GM18520 (cell line): ENCODE data around the gene MYO3B.

Experiments
- ATAC-seq: cut with Tn5 transposase; IDR thresholded peaks from one replicate; pipeline ENCODE4 v1.9.1; 2021; ENCODE audit not compliant: unreplicated experiment

Gene MYO3B

DNA sequence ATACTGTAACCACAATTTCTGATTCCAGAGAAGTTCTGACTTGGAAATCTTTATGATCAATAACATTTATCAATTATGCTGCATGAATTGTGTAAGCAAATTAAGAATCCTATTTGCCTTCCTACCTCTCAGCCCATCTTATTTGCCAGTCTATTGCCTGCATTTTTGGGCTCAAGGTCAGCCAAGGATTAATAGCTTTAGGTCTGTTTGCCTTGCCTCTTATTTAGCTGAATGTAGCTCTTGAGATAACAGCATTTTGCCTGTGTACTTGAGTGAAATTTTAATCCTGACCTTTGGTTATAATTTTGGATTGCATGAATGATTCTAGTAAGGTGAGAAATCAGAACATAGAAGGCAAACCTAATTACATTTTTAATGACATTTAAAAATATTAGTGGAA lies 51.2 kb downstream of the MYO3B start:
- no peak for ATAC-seq

DNA sequence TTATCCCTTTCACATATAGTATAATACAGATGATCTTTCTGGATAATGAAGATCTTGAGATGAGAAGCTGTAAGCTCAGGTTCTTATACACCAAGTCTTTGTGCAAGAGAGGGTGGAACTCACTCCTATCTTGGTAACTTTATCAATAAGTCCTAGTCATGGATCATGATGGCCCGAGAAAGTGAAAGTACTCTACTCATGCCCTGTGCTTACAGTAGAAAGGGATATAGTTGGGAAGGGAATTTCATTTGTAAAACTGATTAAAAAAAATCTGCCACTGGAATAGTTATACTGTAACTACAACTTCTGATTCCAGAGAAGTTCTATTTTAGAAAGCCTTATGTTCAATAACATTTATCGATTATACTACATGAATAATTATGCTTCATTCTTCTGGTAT lies 51.8 kb downstream of the MYO3B start:
- ATAC-seq = no peak

DNA sequence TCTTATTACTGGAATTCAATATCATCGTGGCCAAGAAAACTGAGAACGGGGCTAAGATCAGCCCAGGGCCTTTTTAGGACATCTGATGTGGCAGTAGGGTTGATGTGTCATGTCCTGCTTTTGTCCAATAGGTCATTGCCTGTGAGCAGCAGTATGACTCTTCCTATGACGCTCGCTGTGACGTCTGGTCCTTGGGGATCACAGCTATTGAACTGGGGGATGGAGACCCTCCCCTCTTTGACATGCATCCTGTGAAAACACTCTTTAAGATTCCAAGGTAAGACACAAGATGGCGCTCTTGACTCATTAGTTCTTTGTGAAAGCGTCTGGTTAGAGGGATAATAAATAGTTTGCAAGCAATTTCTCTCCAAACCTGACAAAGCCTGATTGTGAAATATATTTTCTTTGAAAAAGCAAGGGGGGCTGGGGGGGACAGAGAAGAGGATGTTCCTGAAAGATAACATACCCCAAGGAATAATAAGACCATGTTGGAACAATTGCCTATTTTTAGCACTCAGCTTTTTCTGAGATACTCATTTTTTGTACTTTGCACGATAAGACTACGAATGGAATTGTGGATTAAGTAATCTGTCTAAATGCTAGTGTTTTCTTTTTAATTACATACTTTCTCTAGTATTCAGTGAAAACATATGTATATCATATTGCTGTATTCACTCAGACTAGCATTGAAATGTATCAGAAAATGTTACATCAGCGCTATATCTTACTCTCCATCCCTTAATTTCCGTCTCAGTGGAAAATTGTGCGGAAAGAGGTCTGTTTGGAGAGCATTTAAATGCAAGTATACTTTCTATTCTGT lies 58.1 kb downstream of the MYO3B start:
- no peak for ATAC-seq

DNA sequence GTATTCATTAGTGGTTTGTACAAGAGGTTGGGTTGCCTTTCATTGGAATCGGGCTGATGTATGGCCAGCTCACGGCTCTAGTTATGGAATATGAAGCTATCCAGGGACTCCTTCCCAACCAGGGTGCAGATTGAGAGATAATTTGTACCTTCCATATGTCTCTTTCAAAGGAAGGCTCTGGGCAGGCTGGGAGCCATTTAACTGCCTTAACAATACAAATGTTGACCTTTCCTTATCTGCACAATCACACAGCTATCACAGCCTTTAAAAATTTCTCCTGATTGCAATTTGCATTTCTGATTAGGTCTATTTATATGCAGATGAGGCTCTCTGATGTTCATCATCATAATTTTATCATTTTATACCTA lies 58.7 kb downstream of the MYO3B start:
- no peak for ATAC-seq

DNA sequence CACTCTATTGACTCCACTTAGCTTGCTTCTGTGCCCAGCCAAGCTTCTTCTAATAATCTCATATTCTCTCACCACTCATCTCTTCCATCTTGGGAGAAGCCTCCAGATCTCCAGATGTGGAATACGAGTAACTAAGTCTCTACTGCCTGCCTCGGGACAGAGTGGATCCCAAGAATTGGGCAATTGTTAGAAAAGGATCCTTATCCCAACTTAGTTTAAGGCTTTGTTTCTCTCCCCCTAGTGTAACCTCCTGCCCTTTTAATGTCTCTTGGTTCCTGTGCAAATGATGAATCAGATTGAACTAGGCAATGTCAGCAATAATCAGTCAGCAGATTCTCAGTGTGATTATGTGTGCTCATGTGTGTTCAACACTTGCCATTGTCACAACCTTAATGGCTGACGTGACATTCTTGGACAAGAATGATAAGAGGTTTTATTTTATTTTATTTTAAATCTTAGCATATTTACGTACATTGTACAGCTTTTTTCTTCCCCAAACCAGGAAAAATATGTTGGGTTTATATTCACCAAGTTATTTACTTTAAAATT lies 59.7 kb downstream of the MYO3B start:
- no peak for ATAC-seq

DNA sequence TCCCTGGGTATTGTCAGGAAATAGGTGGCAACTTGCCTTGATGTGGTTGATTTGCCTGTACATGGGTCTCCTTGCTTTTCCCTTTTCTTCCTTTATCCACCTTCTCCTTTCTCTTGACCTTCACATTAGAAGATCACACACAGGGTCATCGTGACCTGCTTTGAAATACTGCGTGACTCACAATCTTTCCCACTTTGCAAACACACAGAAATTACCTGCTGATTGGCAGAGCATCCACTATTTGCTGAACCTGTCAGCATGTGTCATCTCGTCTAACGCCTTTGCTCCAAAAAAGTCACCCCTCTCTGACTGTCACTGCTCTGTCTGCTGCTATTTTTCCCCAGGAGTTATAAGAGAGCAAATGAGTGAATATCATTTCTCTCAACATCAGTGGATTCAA lies 60.8 kb downstream of the MYO3B start:
- no peak for ATAC-seq

DNA sequence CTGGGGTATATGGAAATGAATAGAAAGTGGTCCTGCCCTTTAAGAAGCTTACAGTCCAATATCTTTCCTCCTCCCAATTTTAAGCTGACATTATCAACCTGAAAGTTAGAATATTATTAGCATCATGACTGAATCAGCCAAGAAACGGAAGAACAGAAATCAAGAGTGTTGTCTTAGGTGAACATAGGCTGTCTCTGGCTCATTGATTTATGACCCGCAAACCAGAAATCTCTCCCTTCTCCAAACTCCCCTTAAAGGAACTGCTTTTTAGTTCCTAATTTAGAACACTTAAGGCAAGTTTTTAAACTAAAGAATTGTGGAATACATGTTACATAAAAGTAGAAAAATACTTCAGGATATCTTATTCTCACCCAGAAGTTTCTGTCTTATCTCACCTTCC lies 62.7 kb downstream of the MYO3B start:
- ATAC-seq = no peak

DNA sequence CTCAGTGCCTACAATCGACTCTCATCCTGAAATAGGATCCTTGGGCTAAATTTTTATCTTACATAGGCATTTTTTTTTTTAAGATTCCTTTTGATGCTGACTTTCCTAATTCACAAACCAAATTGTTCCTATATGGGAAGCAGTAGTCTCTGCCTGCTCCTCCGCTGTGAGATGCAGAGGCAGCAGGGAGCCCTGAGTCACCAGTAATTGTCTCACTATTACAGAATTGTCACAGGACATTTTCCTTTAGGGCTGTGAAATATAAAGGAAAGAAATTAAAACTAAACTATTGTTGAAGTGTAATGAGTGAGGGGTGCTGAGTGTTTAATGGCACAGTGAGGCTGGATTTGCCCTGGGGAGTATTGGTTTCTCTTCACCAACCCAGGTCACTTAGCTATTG lies 63.8 kb downstream of the MYO3B start:
- no peak for ATAC-seq

DNA sequence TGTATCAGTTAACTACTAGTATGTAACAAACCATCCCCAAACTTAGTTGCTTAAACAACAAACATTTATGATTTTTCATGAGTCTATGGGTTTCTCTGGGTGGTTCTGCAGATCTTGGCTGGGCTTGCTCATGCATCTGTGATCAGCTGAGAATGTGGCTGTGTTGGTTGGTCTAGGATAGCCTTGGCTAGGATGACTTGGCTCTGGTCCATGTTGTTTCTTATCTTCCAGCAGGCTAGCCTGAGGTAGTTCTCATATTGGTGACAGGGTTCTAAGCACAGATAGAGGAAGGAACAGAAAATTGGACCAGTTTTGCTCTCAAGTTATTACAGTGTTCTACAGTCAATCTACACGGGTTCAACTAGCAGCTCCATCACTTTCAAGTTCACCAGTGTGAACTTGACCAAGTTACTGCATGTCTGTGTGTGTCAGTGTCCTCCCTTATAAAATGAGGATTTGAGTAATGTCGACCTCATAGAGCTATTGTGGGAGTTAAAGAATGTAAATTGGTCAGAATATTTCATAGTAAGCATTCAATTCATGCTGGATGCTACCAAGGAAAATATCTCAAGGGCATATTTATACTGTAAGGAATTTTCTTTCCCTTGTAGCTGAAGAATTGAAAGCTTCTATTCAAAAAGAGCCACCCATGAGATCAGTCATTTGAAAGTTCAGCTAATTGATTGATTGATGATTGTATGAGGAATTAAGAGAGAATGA lies 65.3 kb downstream of the MYO3B start:
- ATAC-seq = no peak

DNA sequence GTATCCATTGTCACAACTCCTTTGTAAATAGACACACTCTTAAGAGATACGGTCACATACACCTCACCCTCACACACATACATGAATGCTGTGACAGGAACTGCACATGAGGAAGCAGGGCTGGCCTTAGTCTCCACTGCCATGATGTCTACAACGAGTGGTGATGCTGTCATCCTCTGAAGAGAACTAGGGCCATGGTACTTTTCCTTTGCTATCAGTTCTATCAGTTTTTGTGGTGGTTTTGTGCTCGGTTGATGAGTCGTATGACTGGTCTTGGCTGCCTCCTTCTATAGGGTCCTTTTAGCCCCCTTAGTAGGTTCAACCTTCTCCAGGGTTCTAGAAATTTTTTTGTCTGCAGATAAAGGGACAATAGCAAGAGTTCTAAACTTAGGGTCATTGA lies 66.0 kb downstream of the MYO3B start:
- no peak for ATAC-seq

DNA sequence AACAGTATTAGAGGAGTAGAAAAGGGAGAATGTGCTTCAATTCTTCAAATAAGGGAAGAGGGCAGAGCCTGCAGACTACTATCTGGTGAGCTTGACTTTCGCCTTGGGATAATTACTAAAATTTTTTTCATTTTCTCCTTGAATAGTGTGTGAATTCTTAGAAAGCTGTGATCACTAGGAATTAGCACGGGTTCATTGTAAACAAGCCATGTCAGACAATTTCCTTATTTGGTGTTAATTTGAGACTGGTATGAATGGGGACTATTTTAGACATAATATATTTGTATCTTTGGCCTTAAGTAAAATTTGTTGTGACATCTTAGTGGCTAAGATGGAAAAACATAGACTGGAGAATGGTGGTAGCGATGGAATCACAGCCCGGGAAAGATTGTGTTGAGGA lies 66.6 kb downstream of the MYO3B start:
- ATAC-seq = no peak

DNA sequence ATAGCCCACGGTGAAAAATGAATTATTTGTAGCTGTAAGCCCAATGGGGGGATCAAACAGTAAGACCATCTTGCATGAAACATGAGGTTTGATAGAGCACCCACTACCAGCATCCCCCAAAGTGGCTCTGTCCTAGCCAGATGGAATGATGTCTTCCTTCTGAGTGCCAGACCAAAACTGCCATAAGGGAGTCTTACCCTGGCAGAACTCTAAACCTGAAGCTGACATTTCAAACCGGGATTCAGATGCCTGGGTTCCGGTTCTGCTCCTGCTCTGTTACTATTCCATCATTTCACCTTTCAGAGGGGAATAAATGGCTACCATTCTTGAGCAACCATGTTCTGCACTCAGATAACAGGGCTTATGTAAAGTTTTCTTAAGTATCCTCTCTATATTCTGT lies 67.4 kb downstream of the MYO3B start:
- ATAC-seq = no peak

DNA sequence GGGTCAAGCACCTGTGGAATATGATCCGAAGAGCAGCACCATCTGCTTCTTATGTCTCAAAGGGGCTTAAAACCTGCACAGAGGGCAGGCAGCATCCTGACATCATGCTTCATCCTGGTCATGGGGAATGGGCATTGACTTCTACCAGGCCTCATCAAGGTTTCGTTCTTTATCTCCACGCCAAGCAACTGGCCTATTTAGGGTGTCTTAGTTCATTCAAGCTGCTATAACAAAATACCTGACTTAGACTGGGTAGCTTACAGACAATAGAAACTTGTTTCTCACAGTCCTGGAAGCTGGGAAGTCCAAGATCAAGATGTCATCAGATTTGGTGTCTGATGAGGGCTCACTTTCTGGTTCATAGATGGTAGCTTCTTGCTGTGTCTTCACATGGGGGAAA lies 69.4 kb downstream of the MYO3B start:
- no peak for ATAC-seq

DNA sequence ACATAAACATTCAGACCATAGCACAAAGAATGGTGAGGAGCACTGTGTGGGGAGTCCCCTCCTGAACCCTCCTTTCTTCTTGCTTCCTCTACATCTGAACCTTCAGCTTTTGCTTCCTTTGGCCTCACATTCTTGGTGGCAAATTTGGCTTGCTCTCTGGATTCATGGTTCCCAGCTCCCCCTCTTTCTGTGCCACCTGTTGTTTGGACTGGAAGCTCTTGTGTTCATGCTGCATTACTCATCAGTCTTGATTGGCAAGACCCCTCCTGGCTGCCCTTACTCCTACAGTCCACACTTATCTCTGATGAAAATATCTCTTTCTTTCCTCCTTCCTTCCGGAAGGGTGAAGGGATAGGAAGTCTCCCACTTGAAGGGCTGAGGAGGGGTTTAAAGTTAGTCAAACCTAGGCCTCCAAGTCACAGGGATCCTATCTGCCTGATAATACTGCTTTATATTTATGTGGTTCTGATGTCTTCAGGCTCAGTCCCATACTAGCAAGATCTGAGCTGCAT lies 70.0 kb downstream of the MYO3B start:
- ATAC-seq = no peak

DNA sequence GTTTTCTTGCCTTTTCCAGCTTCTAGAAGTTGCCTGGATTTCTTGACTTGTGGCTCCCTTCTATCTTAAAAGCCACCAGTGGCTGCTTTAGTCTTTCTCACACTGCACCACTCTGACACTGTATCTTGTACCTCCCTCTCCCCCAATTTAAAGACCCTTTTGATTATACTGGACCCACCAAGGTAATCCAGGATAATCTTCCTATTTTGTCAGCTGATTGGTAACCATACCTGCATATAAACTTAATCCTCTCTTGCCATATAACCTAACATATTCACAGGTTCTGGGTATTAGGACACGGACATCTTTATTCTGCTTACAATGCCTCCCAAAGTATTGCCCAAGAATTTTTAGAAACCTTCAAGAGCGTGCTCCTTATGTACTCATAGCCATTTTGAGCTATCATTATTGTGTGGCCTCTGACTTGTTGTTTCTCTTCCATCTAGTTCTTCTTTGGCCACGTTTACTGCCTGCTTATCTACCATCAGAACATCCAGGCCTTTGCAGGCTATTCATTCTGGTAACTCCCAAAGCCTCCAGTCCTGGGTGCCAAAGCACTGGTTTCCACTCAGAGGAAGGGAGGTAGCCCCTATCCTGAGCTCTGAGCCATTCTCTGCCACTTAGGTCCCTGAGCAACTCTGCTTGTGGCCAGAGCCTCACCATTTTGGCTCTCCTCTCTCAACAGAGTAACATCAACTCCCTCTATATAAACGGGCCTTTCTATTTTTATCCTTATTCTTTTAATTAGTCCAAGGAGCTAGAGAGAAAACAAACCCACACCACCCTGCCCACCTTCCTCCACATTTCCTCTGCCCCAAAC lies 70.8 kb downstream of the MYO3B start:
- ATAC-seq = no peak

DNA sequence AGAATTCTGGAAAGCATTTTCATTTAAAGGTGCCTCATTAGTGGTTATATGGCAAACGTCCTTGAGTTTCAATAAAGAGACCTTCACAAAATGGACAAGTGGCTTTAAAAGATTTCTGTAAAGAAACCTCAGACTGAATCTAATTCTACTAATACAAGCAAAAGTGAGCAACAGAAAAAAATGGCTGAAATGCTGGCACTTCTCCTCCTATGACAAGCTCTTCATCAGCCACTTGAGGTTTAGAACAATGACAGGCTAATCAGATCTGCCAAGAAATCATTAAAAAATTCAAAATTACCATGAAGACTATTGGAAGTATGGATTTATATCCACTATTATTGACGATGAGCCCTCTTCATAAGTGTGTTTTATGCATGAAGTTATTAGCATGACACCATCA lies 71.8 kb downstream of the MYO3B start:
- ATAC-seq = no peak

DNA sequence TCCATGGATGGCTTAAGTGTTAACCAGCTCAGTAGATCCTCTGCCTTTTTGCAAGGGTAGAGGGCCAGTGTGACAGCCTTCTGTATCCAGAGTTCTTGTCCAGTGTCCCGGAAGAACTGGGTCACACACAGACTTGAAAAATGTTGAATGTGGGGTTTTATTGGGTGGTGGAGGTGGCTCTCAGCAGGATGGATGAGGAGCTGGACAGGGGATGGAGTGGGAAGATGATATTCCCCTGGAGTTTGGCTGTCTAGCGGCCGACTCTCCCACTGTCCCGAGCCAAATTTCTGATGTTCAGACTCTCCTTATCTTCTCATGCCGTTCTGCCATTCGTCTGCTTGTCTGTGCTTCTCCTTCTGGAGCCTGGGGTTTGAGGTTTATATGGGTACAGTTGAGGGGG lies 72.6 kb downstream of the MYO3B start:
- no peak for ATAC-seq

DNA sequence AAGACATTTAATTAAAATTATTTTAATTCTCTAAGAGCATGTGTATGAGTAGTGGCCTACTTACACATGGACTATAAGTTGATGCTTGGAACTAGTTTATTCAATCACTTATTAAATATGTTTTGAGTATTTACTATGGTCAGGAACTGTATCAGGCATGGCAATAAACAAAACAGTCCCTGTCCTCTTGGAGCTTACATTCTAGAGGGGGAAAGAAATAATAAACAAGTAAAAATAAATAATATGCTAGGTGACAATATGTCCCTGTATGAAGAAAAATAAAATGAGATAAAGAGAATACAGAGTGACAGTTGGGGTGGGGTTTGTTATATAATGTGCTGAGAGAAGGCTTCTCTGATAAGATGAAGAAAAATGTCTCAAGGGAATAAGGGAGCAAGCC lies 74.5 kb downstream of the MYO3B start:
- no peak for ATAC-seq

DNA sequence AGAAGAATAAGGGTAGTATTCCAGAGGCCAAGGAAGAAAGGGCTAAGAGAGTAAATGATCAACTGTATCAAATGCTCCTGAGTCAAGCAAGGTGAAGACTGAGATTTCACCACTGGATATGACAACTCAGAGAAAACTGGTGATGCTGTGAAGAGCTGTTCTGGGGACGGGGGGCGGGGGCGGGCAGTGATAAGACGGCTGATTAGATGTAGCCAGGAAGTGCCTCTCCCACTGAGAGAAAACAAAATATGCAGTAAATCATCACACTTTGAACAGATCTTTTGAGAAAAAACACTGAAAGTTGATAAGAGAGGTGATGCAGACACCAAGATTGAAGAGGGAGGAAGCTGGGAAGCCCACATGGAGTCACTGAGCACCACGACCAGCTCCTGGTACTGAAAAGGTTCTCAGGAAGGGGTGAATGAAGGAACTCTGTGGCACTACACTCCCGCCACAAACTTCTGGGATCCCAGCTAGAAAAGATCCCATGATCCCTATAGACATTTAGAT lies 75.8 kb downstream of the MYO3B start:
- no peak for ATAC-seq

DNA sequence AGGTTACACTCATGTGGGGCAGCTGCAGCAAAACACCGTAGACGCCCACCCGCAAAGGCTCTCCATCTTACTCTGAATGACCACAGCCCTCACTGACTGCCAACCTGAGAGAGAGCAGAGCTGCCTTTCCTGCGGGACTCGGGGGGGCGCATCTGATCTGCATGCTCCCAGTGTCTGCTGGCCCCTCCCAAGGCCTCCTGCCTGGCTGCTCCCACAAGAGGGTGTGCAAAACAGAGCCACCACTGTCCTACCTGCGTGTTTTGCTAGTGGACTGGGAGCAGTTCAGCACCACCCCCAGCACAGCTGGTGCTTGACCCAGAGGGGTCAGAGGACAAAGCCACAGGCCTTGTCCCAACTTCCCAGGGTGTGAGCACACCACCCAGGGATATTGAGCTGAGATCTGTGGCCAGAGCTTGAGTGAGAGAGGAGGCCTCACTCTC lies 76.4 kb downstream of the MYO3B start:
- no peak for ATAC-seq

DNA sequence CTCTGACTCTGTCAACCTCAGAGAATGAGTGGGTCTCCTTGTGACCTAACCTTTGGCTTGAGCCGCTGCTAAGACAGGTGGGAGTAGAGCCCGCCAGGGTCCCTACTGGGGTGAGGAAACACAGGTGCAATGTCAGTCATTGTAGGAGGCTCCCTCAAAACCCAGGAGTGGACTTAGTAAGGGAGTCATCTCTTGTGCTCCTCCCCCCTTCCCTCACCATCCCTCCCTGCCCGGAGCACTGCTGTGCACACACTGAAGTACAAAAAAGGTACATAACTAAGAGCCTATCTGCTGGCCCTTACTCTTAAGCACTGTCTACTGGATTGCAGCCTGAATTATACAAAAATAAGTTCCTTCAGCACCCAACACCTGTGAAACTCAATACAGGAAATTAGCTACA lies 77.2 kb downstream of the MYO3B start:
- no peak for ATAC-seq
